ENCODE results near the gene MTUS2.

The MTUS2 gene

DNA sequence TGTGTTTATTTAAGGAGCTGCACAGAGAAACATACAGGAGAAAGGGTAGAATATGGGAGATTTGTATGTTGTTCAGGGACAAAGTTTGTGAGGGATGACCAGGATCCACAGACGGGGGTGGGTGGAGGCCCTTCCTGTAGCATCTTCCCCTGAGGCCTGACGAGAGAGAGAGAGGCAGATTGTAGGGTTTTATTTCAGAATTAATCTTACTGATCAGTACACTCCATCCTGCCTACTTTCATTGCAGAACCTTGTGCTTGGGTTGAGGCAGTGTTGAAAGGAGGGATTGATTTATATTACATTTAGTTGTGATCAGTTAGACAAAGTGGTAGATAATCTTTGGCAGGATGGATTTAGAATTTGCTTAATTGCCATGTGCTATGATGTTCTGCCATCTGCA is 39.6 kb downstream of the MTUS2 start:
- DNase-seq = no peak

DNA sequence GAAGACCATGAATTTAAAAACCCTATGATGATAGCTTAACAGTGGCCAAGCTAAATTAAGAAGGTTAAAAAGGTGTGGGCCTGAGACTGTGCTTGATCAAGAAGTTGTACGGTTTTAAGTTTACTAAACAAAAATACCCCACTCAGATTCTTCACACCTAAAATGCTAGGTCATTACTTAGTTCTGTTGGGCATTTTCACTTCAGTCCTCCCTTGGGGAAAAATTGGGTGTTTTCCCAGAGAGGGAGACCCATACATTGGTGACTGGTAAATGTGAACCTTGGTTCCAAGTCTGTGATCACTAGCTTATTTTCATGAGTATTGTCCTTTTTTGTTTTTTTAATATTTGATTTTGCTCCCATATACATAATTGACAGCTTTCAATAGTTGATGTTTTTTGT is 44.4 kb downstream of the MTUS2 start:
- no peak for DNase-seq

GRCh38 chr13:28865149-28865744 is 45.1 kb downstream of the MTUS2 start:
- no peak for DNase-seq

- DNase-seq = no peak
These were observed 45.8 kb downstream of the MTUS2 start for GRCh38 chr13:28865951-28866350.

GRCh38 chr13:28866932-28867331 is 46.8 kb downstream of the MTUS2 start:
- no peak for DNase-seq

GRCh38 chr13:28867564-28867963 is 47.4 kb downstream of the MTUS2 start:
- no peak for DNase-seq

DNA sequence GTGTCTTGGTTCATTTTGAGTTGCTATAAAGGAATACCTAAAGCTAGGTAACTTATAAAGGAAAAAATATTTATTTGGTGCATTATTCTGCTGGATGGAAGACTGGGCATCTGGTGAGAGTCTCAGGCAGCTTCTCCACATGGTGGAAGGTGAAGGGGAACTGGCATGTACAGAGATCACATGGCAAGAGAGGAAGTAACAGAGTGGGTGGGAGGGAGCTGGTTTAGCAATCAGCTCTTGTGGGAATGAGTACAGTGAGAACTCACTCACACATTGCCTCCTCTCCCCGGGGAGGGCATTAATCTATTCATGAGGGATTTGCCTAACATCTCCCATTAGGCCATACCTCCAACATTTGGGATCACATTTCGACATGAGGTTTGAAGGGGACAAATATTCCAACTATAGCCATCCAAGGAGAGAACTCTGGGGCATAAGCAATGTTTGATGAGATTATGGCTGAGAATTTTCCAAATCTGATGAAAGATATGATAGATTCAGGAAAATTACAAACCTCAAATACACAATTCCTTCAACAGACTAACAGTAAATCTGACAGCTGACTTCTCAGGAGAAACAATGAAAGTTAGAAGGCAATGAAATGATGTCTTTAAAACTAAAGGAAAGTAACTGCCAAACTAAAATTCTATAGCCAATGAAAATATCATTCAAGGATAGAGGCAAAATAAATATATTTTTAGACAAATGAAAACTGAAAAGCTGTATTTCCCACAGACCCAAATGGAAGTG is 52.5 kb downstream of the MTUS2 start:
- DNase-seq = no peak

DNA sequence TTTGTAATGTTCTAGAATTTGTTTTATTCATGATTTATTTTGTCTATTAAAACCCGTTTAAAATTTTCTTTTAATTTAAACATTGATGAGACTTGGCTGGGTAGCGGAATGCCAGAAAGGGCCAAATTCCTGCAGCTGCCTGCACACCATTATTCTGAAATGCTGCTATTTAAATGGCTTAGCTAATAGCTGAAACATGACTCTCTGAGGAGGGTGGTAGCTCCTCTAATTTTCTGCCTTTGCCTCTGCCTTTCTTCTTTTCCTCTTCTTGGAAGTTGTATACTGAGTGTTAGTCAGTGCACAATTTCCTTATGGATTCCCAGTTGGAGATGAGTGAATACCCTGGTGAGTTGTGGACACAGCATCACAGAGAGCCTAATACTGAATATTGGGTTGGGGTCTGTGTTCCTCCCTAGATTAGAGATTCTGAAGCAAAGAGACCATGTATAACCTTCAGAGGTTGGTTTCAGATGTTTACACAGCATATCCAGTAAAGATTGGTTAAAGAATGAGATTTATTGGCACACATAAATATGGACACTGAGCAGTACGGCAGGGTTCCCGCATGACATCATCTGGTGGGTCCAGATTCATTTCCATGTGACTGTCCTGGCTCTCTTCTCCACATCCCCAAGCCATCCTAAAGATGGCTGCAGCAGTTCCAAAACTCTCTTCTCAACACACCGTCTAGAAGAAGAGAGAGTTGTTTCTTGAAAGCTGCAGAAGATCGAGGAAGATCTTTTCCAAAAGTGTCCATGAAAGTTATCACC is 55.9 kb downstream of the MTUS2 start:
- DNase-seq = no peak

DNA sequence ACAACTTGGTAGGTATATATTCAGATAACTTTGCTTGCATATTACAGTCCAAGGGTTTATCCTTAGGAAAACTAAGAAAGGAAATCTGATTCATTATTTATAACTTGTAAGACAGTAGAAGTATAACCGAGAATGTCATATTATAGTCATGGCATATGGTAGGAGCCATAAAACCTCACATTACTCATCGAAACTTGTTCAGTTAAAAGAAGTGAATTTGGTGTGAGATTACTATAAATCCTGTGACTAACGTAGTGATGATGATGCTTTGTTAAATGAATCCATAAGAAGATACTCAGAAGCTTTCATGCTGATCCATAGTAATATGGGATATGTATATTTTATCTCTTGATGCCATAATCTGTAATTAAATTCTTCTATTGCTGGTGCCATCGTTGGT is 57.3 kb downstream of the MTUS2 start:
- DNase-seq = no peak

DNA sequence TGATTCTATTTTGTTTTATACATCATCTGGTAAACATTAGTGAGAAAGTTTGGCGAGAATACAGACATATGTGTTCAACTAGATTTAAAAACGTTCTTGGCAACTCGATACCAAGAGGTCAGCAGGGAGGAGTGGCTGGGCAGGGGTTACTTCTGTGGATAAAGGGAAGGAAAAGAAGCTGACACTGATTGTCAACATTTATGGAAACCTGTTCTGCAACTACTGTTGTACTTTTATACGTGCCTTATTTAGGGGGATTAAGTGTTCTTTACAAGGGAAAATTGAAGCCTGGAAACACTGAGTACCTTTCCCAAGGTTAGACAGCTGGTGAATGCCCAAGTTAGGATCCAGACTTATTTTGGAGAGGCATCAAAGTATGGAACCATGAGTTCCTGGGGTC is 65.0 kb downstream of the MTUS2 start:
- DNase-seq = no peak

DNA sequence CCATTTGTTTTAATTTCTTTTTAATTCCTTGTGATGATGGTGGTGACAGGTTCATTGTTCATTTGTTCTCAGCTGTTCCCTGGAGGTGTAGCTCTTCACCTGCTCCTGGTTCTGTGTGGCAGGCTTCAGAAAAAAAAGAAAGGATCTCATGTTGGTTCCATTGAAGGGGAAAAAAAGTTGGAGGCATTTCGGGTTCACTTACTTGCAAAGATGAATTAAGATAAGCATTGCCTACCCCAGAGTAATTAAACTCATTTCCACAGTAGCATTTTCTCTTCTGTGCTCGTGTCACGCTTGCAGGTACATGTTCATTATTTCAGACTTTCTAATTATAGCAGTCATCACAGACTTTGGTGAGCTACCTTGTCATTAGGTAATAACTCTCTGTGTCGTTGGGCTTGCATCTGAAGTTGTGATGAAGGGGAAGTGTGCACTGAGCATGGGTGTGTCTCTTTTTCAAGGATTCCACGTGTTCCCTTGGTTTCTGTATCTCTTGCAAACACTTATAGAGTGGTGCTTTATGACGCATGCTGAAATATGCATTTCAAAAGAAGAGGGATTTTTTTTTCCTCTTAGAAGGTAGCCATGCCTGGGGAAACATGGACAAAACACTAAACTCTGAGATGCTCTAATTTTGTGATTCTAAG is 69.1 kb downstream of the MTUS2 start:
- no peak for DNase-seq

GRCh38 chr13:28890712-28891111 is 70.6 kb downstream of the MTUS2 start:
- no peak for DNase-seq

DNA sequence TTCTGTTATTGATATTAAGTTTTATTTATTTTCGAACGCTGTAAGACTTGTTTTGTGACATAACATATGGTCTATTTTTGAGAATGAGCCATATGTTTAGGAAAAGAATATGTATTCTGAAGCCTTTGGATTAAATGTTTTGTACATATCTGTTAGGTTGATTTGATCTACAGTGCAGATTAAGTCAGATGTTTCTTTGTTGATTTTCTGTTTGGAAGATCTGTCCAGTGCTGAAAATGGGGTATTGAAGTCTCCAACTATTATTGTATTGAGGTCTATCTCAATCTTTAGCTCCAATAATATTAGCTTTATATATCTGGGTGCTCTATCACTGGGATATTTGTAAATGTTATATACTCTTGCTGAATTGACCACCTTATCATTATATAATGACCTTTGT is 97.9 kb downstream of the MTUS2 start:
- no peak for DNase-seq

- DNase-seq = no peak
These were observed 102.2 kb downstream of the MTUS2 start for GRCh38 chr13:28922341-28922740.

- no peak for DNase-seq
These were observed 115.0 kb downstream of the MTUS2 start for GRCh38 chr13:28935104-28935503.

GRCh38 chr13:28942906-28943305 is 122.8 kb downstream of the MTUS2 start:
- DNase-seq = no peak

DNA sequence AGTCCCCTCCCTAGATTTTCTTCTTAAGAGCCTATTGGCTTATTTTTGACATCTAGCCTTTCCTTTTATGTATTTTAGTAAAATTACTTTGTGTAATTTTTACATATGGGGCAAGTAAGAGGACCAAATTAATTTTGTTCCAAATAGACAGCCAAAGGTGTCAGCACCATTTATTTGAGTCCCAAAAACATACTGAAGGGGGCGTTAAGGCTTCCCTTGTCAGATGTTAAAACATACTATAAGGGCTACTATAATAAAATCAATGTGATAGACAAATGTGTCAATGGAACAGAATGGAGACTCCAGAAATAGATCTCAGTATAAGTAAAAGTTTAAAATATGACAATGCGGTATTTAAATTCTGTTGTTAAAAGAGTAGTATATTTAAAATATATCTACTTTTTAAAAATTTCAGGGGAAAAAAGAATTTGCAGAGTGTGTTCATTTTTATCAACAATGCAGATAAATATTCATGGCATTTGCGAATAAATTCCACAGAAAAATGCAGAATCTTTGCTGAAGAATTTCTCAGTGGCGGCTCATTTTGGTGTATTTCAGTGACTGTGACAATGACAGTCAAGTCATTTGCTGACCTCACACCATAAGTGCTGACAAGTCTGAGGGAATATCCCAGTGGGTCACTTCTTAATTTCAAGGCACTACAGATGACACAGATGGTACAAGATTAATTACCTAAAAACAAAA is 133.7 kb downstream of the MTUS2 start:
- DNase-seq = no peak

GRCh38 chr13:28954419-28954725 is 134.2 kb downstream of the MTUS2 start:
- DNase-seq = no peak

DNA sequence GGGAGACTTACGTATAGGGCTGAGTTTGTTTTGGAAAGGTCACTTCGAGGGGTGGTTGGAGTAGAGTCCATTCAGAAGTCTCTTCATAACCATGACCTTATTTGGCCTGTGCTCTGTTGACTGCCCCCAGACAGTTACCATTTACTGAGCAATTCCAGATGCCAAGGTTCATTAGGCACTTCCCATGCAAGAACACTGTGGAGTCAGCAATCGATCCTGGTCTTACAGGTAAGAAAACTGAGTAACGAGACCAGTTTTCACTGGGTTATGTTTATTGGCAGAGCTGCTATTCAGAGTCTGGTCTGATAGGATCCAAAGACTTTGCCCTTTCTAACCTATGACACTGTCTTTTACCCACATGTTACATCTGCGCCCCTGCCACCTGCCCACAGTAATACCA is 134.7 kb downstream of the MTUS2 start:
- DNase-seq = no peak

GRCh38 chr13:28955264-28955966 is 135.3 kb downstream of the MTUS2 start:
- DNase-seq = no peak

- DNase-seq = no peak
These were observed 137.9 kb downstream of the MTUS2 start for GRCh38 chr13:28958018-28958417.

GRCh38 chr13:28958441-28958840 is 138.3 kb downstream of the MTUS2 start:
- no peak for DNase-seq

GRCh38 chr13:28964052-28964451 is 143.9 kb downstream of the MTUS2 start:
- DNase-seq = no peak

All from activated CD8-positive, alpha-beta memory T cell treated with anti-CD3 and anti-CD28 coated beads for 24 hours (primary cell).